ENCODE results near the gene APOL3.
"Not testable (repeated sequence)": the region's sequence is repeated elsewhere in the genome, so short reads cannot be mapped to it uniquely, and the experiment has no call there.

DNA sequence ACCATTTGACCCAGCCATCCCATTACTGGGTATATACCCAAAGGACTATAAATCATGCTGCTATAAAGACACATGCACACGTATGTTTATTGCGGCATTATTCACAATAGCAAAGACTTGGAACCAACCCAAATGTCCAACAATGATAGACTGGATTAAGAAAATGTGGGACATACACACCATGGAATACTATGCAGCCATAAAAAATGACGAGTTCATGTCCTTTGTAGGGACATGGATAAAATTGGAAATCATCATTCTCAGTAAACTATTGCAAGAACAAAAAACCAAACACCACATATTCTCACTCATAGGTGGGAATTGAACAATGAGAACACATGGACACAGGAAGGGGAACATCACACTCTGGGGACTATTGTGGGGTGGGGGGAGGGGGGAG is 69.8 kb downstream of the APOL3 start:
- TF ChIP-seq, protein P1, sequence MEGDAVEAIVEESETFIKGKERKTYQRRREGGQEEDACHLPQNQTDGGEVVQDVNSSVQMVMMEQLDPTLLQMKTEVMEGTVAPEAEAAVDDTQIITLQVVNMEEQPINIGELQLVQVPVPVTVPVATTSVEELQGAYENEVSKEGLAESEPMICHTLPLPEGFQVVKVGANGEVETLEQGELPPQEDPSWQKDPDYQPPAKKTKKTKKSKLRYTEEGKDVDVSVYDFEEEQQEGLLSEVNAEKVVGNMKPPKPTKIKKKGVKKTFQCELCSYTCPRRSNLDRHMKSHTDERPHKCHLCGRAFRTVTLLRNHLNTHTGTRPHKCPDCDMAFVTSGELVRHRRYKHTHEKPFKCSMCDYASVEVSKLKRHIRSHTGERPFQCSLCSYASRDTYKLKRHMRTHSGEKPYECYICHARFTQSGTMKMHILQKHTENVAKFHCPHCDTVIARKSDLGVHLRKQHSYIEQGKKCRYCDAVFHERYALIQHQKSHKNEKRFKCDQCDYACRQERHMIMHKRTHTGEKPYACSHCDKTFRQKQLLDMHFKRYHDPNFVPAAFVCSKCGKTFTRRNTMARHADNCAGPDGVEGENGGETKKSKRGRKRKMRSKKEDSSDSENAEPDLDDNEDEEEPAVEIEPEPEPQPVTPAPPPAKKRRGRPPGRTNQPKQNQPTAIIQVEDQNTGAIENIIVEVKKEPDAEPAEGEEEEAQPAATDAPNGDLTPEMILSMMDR (conservative IDR thresholded peaks at IDR 0.05), result not testable (repeated sequence)
- not testable (repeated sequence) for TF ChIP-seq EZH2 (IDR thresholded peaks at IDR 0.05; ENCODE audit: low read depth)

Measured in PC-9 (cell line).